Stimulated activated CD8-positive, alpha-beta memory T cell treated with anti-CD3 and anti-CD28 coated beads, Interleukin-2, amount 100 ng/mL, for 48 hours (primary cell): ENCODE results near the gene ARID4A.
"Not testable (repeated sequence)": the region's sequence is repeated elsewhere in the genome, so short reads cannot be mapped to it uniquely, and the experiment has no call there.

Experiments
- DNase-seq, 2 donors: peaks; one replicate each; pipeline ENCODE4 v3.0.0-alpha.2; 2020; ENCODE audit warnings: low read depth in 2 of 2

The ARID4A gene

GRCh38 chr14:58356268-58356667, 57.9 kb downstream of the ARID4A start:
- no peak for DNase-seq

- DNase-seq, result not testable (repeated sequence)
These were observed 63.9 kb downstream of the ARID4A start for GRCh38 chr14:58362272-58362671.

GRCh38 chr14:58362798-58363412, 64.5 kb downstream of the ARID4A start:
- DNase-seq, result no peak

DNA sequence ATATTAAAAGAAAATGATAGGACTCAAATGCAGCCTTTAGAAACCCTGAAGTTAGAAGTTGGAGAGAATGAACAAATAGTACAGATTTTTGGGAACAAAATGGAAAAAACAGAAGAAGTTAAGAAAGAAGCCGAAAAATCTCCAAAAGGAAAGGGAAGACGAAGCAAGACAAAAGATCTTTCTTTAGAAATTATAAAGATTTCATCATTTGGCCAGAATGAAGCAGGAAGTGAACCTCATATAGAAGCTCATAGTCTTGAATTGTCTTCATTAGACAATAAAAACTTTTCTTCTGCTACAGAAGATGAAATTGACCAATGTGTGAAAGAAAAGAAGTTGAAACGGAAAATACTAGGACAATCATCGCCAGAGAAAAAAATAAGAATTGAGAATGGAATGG, 66.0 kb downstream of the ARID4A start:
- no peak for DNase-seq

GRCh38 chr14:58367296-58367695, 68.9 kb downstream of the ARID4A start:
- no peak for DNase-seq

GRCh38 chr14:58368956-58369355, 70.6 kb downstream of the ARID4A start:
- no peak for DNase-seq

GRCh38 chr14:58376791-58377190, 78.4 kb downstream of the ARID4A start:
- no peak for DNase-seq

- no peak for DNase-seq
These were observed 92.5 kb downstream of the ARID4A start for GRCh38 chr14:58390830-58391229.

GRCh38 chr14:58395562-58395811, 97.1 kb downstream of the ARID4A start:
- DNase-seq, result no peak

GRCh38 chr14:58395812-58396788, 97.7 kb downstream of the ARID4A start, which contains the start of gene TOMM20L:
TSS of gene TOMM20L (plus strand) at chr14:58395930. CDS start at chr14:58395958, 28 bp downstream.
- peak; percentile 63 to 68 for DNase-seq

GRCh38 chr14:58397156-58397555, 98.8 kb downstream of the ARID4A start:
- DNase-seq, result no peak

DNA sequence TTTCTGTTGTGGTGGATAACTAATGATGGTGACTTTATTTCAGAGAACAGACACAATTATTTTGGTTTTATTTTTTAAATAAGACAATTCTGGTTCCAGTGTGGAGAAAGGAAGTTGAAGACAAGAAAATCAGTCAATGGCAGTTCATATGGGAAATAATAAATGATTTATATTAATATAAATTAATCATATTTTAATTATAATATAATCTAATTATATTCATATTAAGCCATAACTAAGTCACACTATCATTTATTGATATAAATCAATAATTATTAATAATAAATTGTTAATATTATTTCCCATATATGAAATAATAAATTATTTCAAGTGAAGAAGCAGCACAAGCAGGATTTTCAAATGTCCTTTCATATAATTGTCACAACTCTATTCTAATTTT, 100.1 kb downstream of the ARID4A start:
- DNase-seq, result no peak

- no peak for DNase-seq
These were observed 100.5 kb downstream of the ARID4A start for GRCh38 chr14:58398895-58399294.

DNA sequence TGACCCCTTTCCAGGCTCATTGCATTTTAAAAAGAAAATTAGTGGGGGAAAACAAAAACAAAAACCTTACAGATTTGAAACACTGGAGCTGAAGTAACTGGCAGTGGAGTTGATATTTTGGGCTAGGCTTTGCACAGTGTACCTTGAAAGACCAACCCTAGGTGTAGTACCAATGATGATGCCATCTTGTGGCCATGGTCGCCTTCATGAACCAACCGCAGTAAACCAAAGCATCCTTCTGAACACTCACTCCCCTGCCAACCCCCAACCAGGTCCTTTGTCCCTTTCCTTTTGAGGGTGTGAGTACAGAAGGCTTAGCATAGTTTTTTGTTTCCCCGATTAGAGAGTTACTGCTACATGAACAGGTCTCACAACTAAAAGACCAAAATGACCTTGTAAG, 103.2 kb downstream of the ARID4A start:
- no peak for DNase-seq

DNA sequence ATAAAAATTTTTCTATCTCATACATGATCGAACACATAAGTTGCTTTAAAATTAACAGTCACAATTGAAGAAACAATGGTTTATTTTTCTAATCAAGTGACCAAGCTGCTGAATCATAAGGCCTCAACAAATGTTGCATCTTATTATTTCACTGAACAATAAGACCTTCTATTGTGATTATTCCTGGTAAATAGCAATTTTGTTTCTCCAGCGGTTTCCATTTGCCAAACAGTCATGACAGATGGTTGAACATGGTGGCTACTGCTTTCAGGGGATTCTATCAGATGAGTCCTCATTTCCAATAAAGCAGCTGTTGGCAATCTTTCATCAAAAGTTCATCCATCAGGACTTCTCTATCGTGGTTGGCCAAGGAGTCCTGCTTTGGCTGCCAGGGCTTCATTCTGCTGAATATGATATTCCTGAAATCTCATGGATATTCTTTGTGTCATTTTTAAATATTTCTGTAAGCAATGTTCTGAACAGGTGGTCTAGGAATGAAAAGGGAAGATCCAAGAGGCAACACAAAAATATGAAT, 110.4 kb downstream of the ARID4A start:
- DNase-seq, result no peak

- DNase-seq, result no peak
These were observed 116.5 kb downstream of the ARID4A start for GRCh38 chr14:58414845-58415244.

DNA sequence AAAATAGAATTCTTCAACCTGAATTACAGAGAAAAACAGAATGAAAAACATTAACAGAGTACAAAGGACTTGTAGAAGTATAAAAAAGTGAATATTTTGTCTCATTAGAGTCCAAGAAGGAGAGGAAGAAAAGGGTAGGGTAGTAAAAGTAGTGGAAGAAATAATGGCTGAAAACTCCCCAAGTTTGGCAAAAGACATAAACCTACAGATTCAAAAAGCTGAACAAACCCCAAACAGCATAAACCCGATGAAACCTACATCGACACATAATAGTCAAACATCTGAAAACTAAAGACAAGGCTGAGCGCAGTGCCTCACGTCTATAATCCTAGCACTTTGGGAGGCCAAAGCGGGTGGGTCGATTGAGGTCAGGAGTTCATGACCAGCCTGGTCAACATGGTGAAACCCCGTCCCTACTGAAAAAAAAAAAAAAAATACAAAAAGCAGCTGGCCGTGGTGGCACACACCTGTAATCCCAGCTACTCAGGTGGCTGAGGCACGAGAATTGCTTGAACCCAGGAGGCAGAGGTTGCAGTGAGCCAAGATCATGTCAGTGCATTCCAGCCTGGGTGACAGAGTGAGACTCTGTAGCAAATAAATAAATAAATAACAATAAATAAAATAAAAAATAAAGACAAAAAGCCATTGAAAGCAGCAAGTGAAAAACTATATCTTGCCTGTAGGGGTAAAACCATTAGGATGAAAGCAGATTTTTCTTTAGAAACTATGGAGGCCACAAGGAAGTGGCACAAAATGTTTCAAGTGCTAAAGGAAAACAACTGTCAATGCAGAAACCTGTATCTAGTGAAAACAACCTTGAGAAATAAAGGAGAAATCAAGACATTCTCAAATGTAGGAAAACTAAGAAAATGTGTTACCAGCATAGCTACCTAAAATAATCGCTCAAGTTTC, 117.5 kb downstream of the ARID4A start:
- DNase-seq, result no peak

- DNase-seq, result not testable (repeated sequence)
These were observed 118.6 kb downstream of the ARID4A start for GRCh38 chr14:58416934-58417333.
